Measurements from ENCODE around the gene ST7.

GRCh38 chr7:117143580-117143979 lies 190.3 kb downstream of the ST7 start:
- TF ChIP-seq EZH2 (IDR thresholded peaks at IDR 0.05; ENCODE audit: low read length, missing control alignments) (no peak), CTCF (conservative IDR thresholded peaks at IDR 0.05 in 1 of 2, IDR thresholded peaks at IDR 0.05 in 1 of 2; ENCODE audit: low read depth in 1 of 2, low read length in 2 of 2) (no peak)

Data from fibroblast of lung (primary cell).